GM12891 (cell line): ENCODE data around the gene CTCF.

ENCODE experiments used
- PAX5 ChIP-seq: IDR thresholded peaks from 2 replicates; pipeline ENCODE4 v1.6.1; 2011; ENCODE audit warnings: low read length, moderate library complexity, mild to moderate bottlenecking; ENCODE audit not compliant: insufficient read depth, severe bottlenecking
- POLR2A ChIP-seq: IDR thresholded peaks from 2 replicates; pipeline ENCODE4 v1.6.1; 2011; ENCODE audit warnings: low read depth, low read length, control low read depth
- POLR2AphosphoS5 ChIP-seq: IDR thresholded peaks from 2 replicates; pipeline ENCODE4 v1.6.1; 2011; ENCODE audit warnings: low read depth, low read length, control low read depth
- TAF1 ChIP-seq: IDR thresholded peaks from 2 replicates; pipeline ENCODE4 v1.6.1; 2011; ENCODE audit warnings: low read depth, low read length, control low read depth

GRCh38 chr16:67669499-67670101 is 107.3 kb downstream of the CTCF start:
- TF ChIP-seq POLR2AphosphoS5 (no peak), TAF1 (no peak), POLR2A (no peak), PAX5 (no peak)
